Inferior parietal cortex (tissue), 1 donor: ENCODE measurements around the gene SND1.
"Not testable (repeated sequence)": the region's sequence is repeated elsewhere in the genome, so short reads cannot be mapped to it uniquely, and the experiment has no call there.

ENCODE experiments used
- DNase-seq: peaks from one replicate; pipeline ENCODE4 v3.0.0-alpha.2; 2016; ENCODE audit errors: extremely low spot score

SND1 gene

GRCh38 chr7:127888411-127888810, 236.4 kb downstream of the SND1 start:
- no peak for DNase-seq

- no peak for DNase-seq
These were observed 236.8 kb downstream of the SND1 start for GRCh38 chr7:127888825-127889224.

- DNase-seq, result no peak
These were observed 237.7 kb downstream of the SND1 start for GRCh38 chr7:127889677-127890076.

- no peak for DNase-seq
These were observed 238.7 kb downstream of the SND1 start for GRCh38 chr7:127890726-127891125.

GRCh38 chr7:127891144-127891543, 239.2 kb downstream of the SND1 start:
- no peak for DNase-seq

GRCh38 chr7:127891854-127892438, 240.0 kb downstream of the SND1 start:
- DNase-seq, result no peak

GRCh38 chr7:127892488-127893314, 240.7 kb downstream of the SND1 start:
- DNase-seq, result no peak

- no peak for DNase-seq
These were observed 241.6 kb downstream of the SND1 start for GRCh38 chr7:127893547-127893946.

GRCh38 chr7:127894588-127894987, 242.6 kb downstream of the SND1 start:
- DNase-seq, result no peak

- no peak for DNase-seq
These were observed 243.4 kb downstream of the SND1 start for GRCh38 chr7:127895360-127895759.

- DNase-seq, result no peak
These were observed 243.9 kb downstream of the SND1 start for GRCh38 chr7:127895814-127896280.

GRCh38 chr7:127896659-127897058, 244.7 kb downstream of the SND1 start:
- DNase-seq, result no peak

- DNase-seq, result no peak
These were observed 245.9 kb downstream of the SND1 start for GRCh38 chr7:127897704-127898454.

GRCh38 chr7:127899411-127899810, 247.4 kb downstream of the SND1 start:
- DNase-seq, result no peak

- DNase-seq, result no peak
These were observed 248.1 kb downstream of the SND1 start for GRCh38 chr7:127900141-127900540.

GRCh38 chr7:127900732-127901685, 249.0 kb downstream of the SND1 start:
- no peak for DNase-seq

GRCh38 chr7:127901895-127902703, 250.1 kb downstream of the SND1 start:
- DNase-seq, result no peak

GRCh38 chr7:127902753-127903152, 250.8 kb downstream of the SND1 start:
- not testable (repeated sequence) for DNase-seq

GRCh38 chr7:127903892-127904669, 252.1 kb downstream of the SND1 start:
- no peak for DNase-seq

GRCh38 chr7:127904670-127904985, 252.6 kb downstream of the SND1 start:
- DNase-seq, result no peak
